Neural cell (in vitro differentiated cells): ENCODE data around the gene JMJD8. TPM values are rescaled to one million over a fixed set of nuclear protein-coding genes. Genes with fewer than 3 reads are reported as not detected.

Source experiments
- H2AFZ ChIP-seq: fragments of 200-600, 300-800 bp; sonication (generic), shearing (Covaris generic); 2 replicates; pipeline ENCODE4 v1.6.0; 2014; ENCODE audit warnings: low read depth, mild to moderate bottlenecking, antibody characterized with exemption, low read length, moderate library complexity
- H3F3A ChIP-seq: fragments of 200-600 bp; shearing (Covaris generic); 2 replicates; pipeline ENCODE4 v1.6.1; 2016; ENCODE audit warnings: mild to moderate bottlenecking, moderate library complexity, mixed read lengths, antibody characterized with exemption, low read length; ENCODE audit not compliant: insufficient read depth, poor library complexity, severe bottlenecking
- H3K27ac ChIP-seq: fragments of 200-600, 300-800 bp; sonication (generic), shearing (Covaris generic); 2 replicates; pipeline ENCODE4 v1.5.1; 2014; ENCODE audit warnings: mild to moderate bottlenecking, low read length, moderate library complexity
- H3K27me3 ChIP-seq: fragments of 300-800, 200-600 bp; sonication (generic), shearing (Covaris generic); 2 replicates; pipeline ENCODE4 v1.6.0; 2014; ENCODE audit warnings: mild to moderate bottlenecking, low read depth, low read length, moderate library complexity; ENCODE audit not compliant: insufficient read depth
- H3K36me3 ChIP-seq: fragments of 300-800, 200-600 bp; sonication (generic), shearing (Covaris generic); 2 replicates; pipeline ENCODE4 v1.5.1; 2014; ENCODE audit warnings: mild to moderate bottlenecking, antibody characterized with exemption, low read length, moderate library complexity; ENCODE audit not compliant: insufficient read depth
- H3K4me2 ChIP-seq: fragments of 300-800, 200-600 bp; sonication (generic), shearing (Covaris generic); 2 replicates; pipeline ENCODE4 v1.6.0; 2014; ENCODE audit warnings: mild to moderate bottlenecking, low read length
- H3K4me3 ChIP-seq: fragments of 300-800, 200-600 bp; sonication (generic), shearing (Covaris generic); 2 replicates; pipeline ENCODE4 v1.5.1; 2014; ENCODE audit warnings: mild to moderate bottlenecking, low read length, moderate library complexity
- H3K79me2 ChIP-seq: fragments of 200-600 bp; shearing (Covaris generic); replicated peaks from 2 replicates; pipeline ENCODE4 v1.6.0; 2014; ENCODE audit warnings: mild to moderate bottlenecking, low read length, moderate library complexity; ENCODE audit not compliant: insufficient read depth
- H3K9ac ChIP-seq: fragments of 300-800, 200-600 bp; sonication (generic), shearing (Covaris generic); 2 replicates; pipeline ENCODE4 v1.6.1; 2016; ENCODE audit warnings: mild to moderate bottlenecking, low read length, mixed read lengths
- H3K9me2 ChIP-seq: fragments of 200-600 bp; shearing (Covaris generic); 2 replicates; pipeline ENCODE4 v1.6.1; 2016; ENCODE audit warnings: mild to moderate bottlenecking, low read length, mixed read lengths; ENCODE audit not compliant: insufficient read depth
- H3K9me3 ChIP-seq: fragments of 200-600, 300-800 bp; sonication (generic), shearing (Covaris generic); 2 replicates; pipeline ENCODE4 v1.6.1; 2016; ENCODE audit warnings: mild to moderate bottlenecking, mixed run types, low read length, moderate library complexity, mixed read lengths
- H4K20me1 ChIP-seq: fragments of 200-600 bp; shearing (Covaris generic); 2 replicates; pipeline ENCODE4 v1.6.1; 2016; ENCODE audit warnings: mild to moderate bottlenecking, mixed run types; ENCODE audit not compliant: insufficient read depth
- CTCF ChIP-seq: fragments of 450-650 bp; IDR thresholded peaks from 2 replicates; pipeline ENCODE4 v1.5.1; 2014; ENCODE audit warnings: antibody characterized with exemption, mild to moderate bottlenecking, moderate library complexity; ENCODE audit not compliant: poor library complexity, severe bottlenecking
- EP300 ChIP-seq: fragments of 450-650 bp; conservative IDR thresholded peaks from 2 replicates; pipeline ENCODE4 v1.6.1; 2014; ENCODE audit warnings: antibody characterized with exemption, mild to moderate bottlenecking, moderate library complexity; ENCODE audit not compliant: poor library complexity, severe bottlenecking
- EZH2 ChIP-seq: fragments of 200-600, 300-800 bp; shearing (Covaris generic), sonication (generic); IDR thresholded peaks from 2 replicates; pipeline ENCODE4 v1.6.1; 2014; ENCODE audit warnings: antibody characterized with exemption, low read length, borderline replicate concordance, mild to moderate bottlenecking; ENCODE audit not compliant: insufficient read depth, poor library complexity, severe bottlenecking
- MXI1 ChIP-seq: fragments of 450-650 bp; conservative IDR thresholded peaks from 2 replicates; pipeline ENCODE4 v1.6.1; 2014; ENCODE audit warnings: antibody characterized with exemption, mild to moderate bottlenecking; ENCODE audit not compliant: poor library complexity, severe bottlenecking
- POLR2AphosphoS5 ChIP-seq: IDR thresholded peaks from 2 replicates; pipeline ENCODE4 v1.6.1; 2012
- RAD21 ChIP-seq: fragments of 450-650 bp; conservative IDR thresholded peaks from 2 replicates; pipeline ENCODE4 v1.6.1; 2014; ENCODE audit warnings: antibody characterized with exemption, mild to moderate bottlenecking, moderate library complexity
- REST ChIP-seq: IDR thresholded peaks from 2 replicates; pipeline ENCODE4 v1.6.1; 2012; ENCODE audit warnings: borderline replicate concordance
- SMC3 ChIP-seq: fragments of 450-650 bp; conservative IDR thresholded peaks from 2 replicates; pipeline ENCODE4 v1.6.1; 2014; ENCODE audit warnings: antibody characterized with exemption, mild to moderate bottlenecking, moderate library complexity; ENCODE audit not compliant: poor library complexity
- TAF1 ChIP-seq: IDR thresholded peaks from 2 replicates; pipeline ENCODE4 v1.6.1; 2012; ENCODE audit warnings: low read depth
- polyA plus RNA-seq: library from polyadenylated mRNA; depleted of rRNA; stranded (reverse); fragments of >200 nt; gene quantifications from 2 replicates; pipeline ENCODE4 v1.2.3, GENCODE V29; 2014

Gene JMJD8
- polyA plus RNA-seq, 1 donor from 2014 or later: 44.7 TPM

- Histone ChIP-seq H3K79me2 (peaks cover 43% of the 10 kb centered on the region), H3K27me3 (peaks cover 31% of the 10 kb centered on the region), H3K27ac (no peak overlapping the region)
Observed at GRCh38 chr16:703406-703805, 19.3 kb upstream of the JMJD8 start.

GRCh38 chr16:702341-702740, 18.2 kb upstream of the JMJD8 start:
- Histone ChIP-seq H3K9me3 (no peaks in the 10 kb centered on the region), H2AFZ (no peak overlapping the region), H3K4me3 (peak overlapping the region; percentile 62), H3K79me2 (peaks cover 43% of the 10 kb centered on the region), H3K27ac (no peak overlapping the region), H3K36me3 (no peaks in the 10 kb centered on the region), H3K4me2 (no peak overlapping the region), H3K9ac (no peak overlapping the region), H3F3A (no peaks in the 10 kb centered on the region), H4K20me1 (peaks cover 50% of the 10 kb centered on the region), H3K27me3 (peaks cover 31% of the 10 kb centered on the region), H3K9me2 (no peaks in the 10 kb centered on the region)
- TF ChIP-seq RAD21: no peak
- TF ChIP-seq MXI1: no peak
- TF ChIP-seq CTCF: no peak
- TF ChIP-seq TAF1: no peak
- no peak for TF ChIP-seq REST
- TF ChIP-seq SMC3: no peak
- no peak for TF ChIP-seq EP300
- no peak for TF ChIP-seq EZH2
- no peak for TF ChIP-seq POLR2AphosphoS5

More at GRCh38 chr16:703406-703805, 19.3 kb upstream of the JMJD8 start:
- TF ChIP-seq EP300 (no peak), TAF1 (no peak), CTCF (no peak), RAD21 (no peak), POLR2AphosphoS5 (no peak)
- H2AFZ ChIP-seq: no peak overlapping the region
- no peak overlapping the region for H3K4me2 ChIP-seq
- no peaks in the 10 kb centered on the region for H3F3A ChIP-seq
- peak overlapping the region; percentile 96 for H3K4me3 ChIP-seq
- no peak overlapping the region for H3K9ac ChIP-seq
- H3K9me3 ChIP-seq: no peaks in the 10 kb centered on the region
- H3K36me3 ChIP-seq: no peaks in the 10 kb centered on the region
- no peaks in the 10 kb centered on the region for H3K9me2 ChIP-seq
- H4K20me1 ChIP-seq: peaks cover 50% of the 10 kb centered on the region
